GM23248 (cell line): ENCODE measurements around the gene CEP295NL. TPM values are rescaled to one million over a fixed set of nuclear protein-coding genes. Genes with fewer than 3 reads are reported as not detected.

ENCODE experiments used
- DNase-seq: peaks from one replicate; pipeline ENCODE4 v3.0.0-alpha.2; 2015
- H2AFZ ChIP-seq: fragments of 200-600 bp; sonication (generic); 2 replicates; pipeline ENCODE4 v1.6.1; 2016; ENCODE audit warnings: antibody characterized with exemption
- H3F3A ChIP-seq: fragments of 200-600 bp; sonication (generic); 2 replicates; pipeline ENCODE4 v1.6.1; 2016; ENCODE audit warnings: mild to moderate bottlenecking, antibody characterized with exemption, mixed run types; ENCODE audit not compliant: insufficient read depth
- H3K27ac ChIP-seq: fragments of 200-600 bp; sonication (generic); 2 replicates; pipeline ENCODE4 v1.5.1; 2016; ENCODE audit warnings: mild to moderate bottlenecking
- H3K27me3 ChIP-seq: fragments of 200-600 bp; sonication (generic); replicated peaks from 2 replicates; pipeline ENCODE4 v1.6.1; 2016; ENCODE audit warnings: mild to moderate bottlenecking; ENCODE audit not compliant: insufficient read depth
- H3K36me3 ChIP-seq: fragments of 200-600 bp; sonication (generic); 2 replicates; pipeline ENCODE4 v1.6.1; 2016; ENCODE audit warnings: low read depth, mild to moderate bottlenecking
- H3K4me1 ChIP-seq: fragments of 200-600 bp; sonication (generic); 2 replicates; pipeline ENCODE4 v1.6.1; 2016; ENCODE audit warnings: mild to moderate bottlenecking; ENCODE audit not compliant: insufficient read depth
- H3K4me2 ChIP-seq: fragments of 200-600 bp; sonication (generic); one replicate; pipeline ENCODE4 v1.6.1; 2016; ENCODE audit warnings: mild to moderate bottlenecking; ENCODE audit not compliant: unreplicated experiment
- H3K4me3 ChIP-seq: fragments of 200-600 bp; sonication (generic); 2 replicates; pipeline ENCODE4 v1.5.1; 2016; ENCODE audit warnings: mild to moderate bottlenecking
- H3K79me2 ChIP-seq: fragments of 200-600 bp; sonication (generic); 2 replicates; pipeline ENCODE4 v1.6.1; 2016; ENCODE audit warnings: mild to moderate bottlenecking; ENCODE audit not compliant: insufficient read depth
- H3K9ac ChIP-seq: fragments of 200-600 bp; sonication (generic); 2 replicates; pipeline ENCODE4 v1.6.1; 2016; ENCODE audit warnings: mild to moderate bottlenecking
- H3K9me2 ChIP-seq: fragments of 200-600 bp; sonication (generic); 2 replicates; pipeline ENCODE4 v1.6.1; 2016; ENCODE audit warnings: mixed run types, mild to moderate bottlenecking, moderate library complexity; ENCODE audit not compliant: insufficient read depth
- H3K9me3 ChIP-seq: fragments of 200-600 bp; sonication (generic); one replicate; pipeline ENCODE4 v1.6.1; 2017; ENCODE audit warnings: low read depth
- H4K20me1 ChIP-seq: fragments of 200-600 bp; sonication (generic); 2 replicates; pipeline ENCODE4 v1.6.0; 2016; ENCODE audit not compliant: insufficient read depth
- EZH2 ChIP-seq: fragments of 200-600 bp; sonication (generic); IDR thresholded peaks from 2 replicates; pipeline ENCODE4 v1.6.1; 2018; ENCODE audit warnings: antibody characterized with exemption, mild to moderate bottlenecking; ENCODE audit not compliant: insufficient read depth, poor library complexity, severe bottlenecking
- EZH2phosphoT487 ChIP-seq: fragments of 200-600 bp; sonication (generic); IDR thresholded peaks from 2 replicates; pipeline ENCODE4 v1.6.1; 2018; ENCODE audit warnings: antibody characterized with exemption, moderate library complexity, mild to moderate bottlenecking, low read depth; ENCODE audit not compliant: insufficient read depth
- WGBS, 2 experiments: methylation state at CpG; one replicate each; pipeline ENCODE4 v1.1.6; 2015 to 2017; ENCODE audit warnings: low lambda C conversion rate in 2 of 2, low coverage in 1 of 2; ENCODE audit errors: missing lambda C conversion rate in 2 of 2; 5-methylcytosine and 5-hydroxymethylcytosine counted together
- in situ Hi-C: fragments of 300-500 bp; cut with MboI; formaldehyde crosslinking; loops from 2 replicates; pipeline ENCODE4 v1.15.0; 2020
- polyA plus RNA-seq: library from polyadenylated mRNA; unstranded; fragments of >200 nt; fragmentation: Nextera tagmentation; extraction: Ambion mirVana; gene quantifications from 2 replicates; pipeline ENCODE4 v1.2.1, GENCODE V29; 2016
- total RNA-seq: library from RNA; depleted of rRNA; stranded (reverse); fragments of >200 nt; shearing (Covaris generic); gene quantifications from 2 replicates; pipeline ENCODE4 v1.2.3, GENCODE V29; 2014

Gene CEP295NL
- total and polyA plus RNA-seq, 2 experiments from 2014 or later = 0.11 to 0.14 TPM

DNA sequence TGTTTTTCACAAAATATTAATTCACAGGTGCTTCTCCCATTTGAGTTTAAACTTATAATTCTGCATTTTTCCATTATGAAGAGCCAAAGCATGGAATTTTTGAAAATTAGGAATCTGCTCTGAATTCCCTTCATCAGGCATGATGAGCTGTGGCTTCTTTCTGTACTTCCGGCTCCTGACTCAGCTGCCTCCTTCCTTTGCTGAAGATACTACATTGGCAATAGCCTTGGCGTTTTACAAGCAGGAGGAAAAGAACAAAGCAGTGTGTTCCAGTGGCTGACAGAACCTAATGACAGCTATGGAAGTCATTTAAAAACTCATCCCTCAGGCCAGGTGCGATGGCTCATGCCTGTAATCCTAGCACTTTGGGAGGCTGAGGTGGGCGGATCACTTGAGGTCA is 44.0 kb downstream of the CEP295NL start:
- no peaks in the 10 kb centered on the region for H3K27me3 ChIP-seq
- DNase-seq = no peak
- H3K9me2 ChIP-seq = no peaks in the 10 kb centered on the region
- H3F3A ChIP-seq = peaks cover 49% of the 10 kb centered on the region
- H3K9me3 ChIP-seq = no peaks in the 10 kb centered on the region
- peaks cover 16% of the 10 kb centered on the region for H3K4me1 ChIP-seq
- no peak overlapping the region for H3K9ac ChIP-seq
- no peak overlapping the region for H3K4me3 ChIP-seq
- peaks cover 53% of the 10 kb centered on the region for H3K79me2 ChIP-seq
- 97 to 99% methylated on average over 4 of the region's 4 CpGs for WGBS, 2 experiments
- 0 out of 2 replicates have a peak, but pooled peaks cover 4% of the 10 kb centered on the region for H4K20me1 ChIP-seq
- H3K27ac ChIP-seq = no peak overlapping the region
- H2AFZ ChIP-seq = no peak overlapping the region
- in situ Hi-C loops = no loop called here
- H3K36me3 ChIP-seq = peaks cover 32% of the 10 kb centered on the region
- no peak overlapping the region for H3K4me2 ChIP-seq
- TF ChIP-seq EZH2 (no peak), EZH2phosphoT487 (no peak)

DNA sequence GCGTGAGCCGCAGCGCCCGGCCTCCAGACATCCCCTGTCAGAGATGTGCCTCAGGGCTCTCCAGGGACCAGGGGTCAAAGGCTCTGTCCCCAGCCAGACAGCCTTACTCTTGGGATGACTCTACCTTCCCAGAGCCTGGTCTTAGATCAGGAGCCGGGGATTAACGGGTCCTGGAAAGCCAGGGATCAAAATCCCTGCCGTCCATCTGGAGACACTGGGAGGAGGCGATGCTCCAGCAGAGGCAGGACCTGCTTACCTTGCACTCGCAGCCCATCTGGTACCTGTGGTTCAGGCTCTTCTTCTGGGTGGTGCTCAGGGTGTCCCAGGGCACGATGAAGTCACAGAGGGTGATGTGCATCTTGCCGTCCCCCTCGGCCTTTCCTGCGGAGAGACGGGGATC is 45.7 kb downstream of the CEP295NL start:
- H3K36me3 ChIP-seq = peaks cover 32% of the 10 kb centered on the region
- no peak overlapping the region for H3K4me3 ChIP-seq
- H4K20me1 ChIP-seq = no peaks in the 10 kb centered on the region
- H3K79me2 ChIP-seq = peaks cover 45% of the 10 kb centered on the region
- peaks cover 10% of the 10 kb centered on the region for H3K4me1 ChIP-seq
- TF ChIP-seq EZH2phosphoT487 = no peak
- no peak for TF ChIP-seq EZH2
- peaks cover 51% of the 10 kb centered on the region for H3F3A ChIP-seq
- no peak overlapping the region for H3K27ac ChIP-seq
- no peak overlapping the region for H2AFZ ChIP-seq
- 90 to 93% methylated on average over 14 of the region's 14 CpGs for WGBS, 2 experiments
- H3K27me3 ChIP-seq = no peaks in the 10 kb centered on the region
- H3K4me2 ChIP-seq = no peak overlapping the region
- in situ Hi-C loops = no loop called here
- no peaks in the 10 kb centered on the region for H3K9me2 ChIP-seq
- no peaks in the 10 kb centered on the region for H3K9me3 ChIP-seq
- no peak overlapping the region for H3K9ac ChIP-seq
- DNase-seq = no peak

DNA sequence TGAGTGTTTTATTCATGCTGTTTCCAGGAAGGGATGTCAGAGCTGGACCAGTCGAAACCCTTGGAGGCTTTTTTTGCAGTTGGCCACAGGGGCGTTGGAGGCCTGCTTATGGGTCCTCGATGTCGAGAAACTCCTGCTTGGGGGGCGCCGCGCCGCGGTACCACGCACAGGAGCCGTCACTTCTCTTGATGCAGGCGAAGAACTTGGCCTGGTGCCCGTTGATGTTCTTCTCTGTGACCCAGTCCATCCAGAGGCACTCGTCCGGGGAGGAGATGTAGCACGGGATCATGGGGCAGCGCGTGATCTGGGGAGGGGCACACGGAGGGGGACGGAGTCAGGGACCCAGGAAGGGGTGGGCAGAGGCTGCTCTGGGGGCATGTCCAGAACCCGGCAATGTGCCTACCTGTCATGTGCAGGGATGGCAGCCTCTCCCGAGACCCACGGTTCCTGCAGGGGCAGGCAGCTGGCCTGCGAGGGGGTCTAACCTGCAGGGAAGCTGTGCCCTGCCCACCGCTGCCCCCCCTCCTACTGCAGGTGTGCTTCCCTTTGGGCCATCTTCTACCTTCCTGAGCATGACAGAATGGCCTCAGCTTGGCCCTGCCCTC is 47.3 kb downstream of the CEP295NL start:
- peaks cover 30% of the 10 kb centered on the region for H3K36me3 ChIP-seq
- H3K4me2 ChIP-seq = no peak overlapping the region
- no peaks in the 10 kb centered on the region for H3K9me2 ChIP-seq
- H3K9me3 ChIP-seq = no peaks in the 10 kb centered on the region
- in situ Hi-C loops = no loop called here
- DNase-seq = no peak
- H3K4me3 ChIP-seq = no peak overlapping the region
- no peak overlapping the region for H3K27ac ChIP-seq
- H3K4me1 ChIP-seq = no peaks in the 10 kb centered on the region
- TF ChIP-seq EZH2phosphoT487 (no peak), EZH2 (no peak)
- H3K79me2 ChIP-seq = peaks cover 38% of the 10 kb centered on the region
- no peaks in the 10 kb centered on the region for H4K20me1 ChIP-seq
- H3K9ac ChIP-seq = no peak overlapping the region
- no peaks in the 10 kb centered on the region for H3K27me3 ChIP-seq
- H3F3A ChIP-seq = peaks cover 50% of the 10 kb centered on the region; the same call in 1 of the 2 replicates
- H2AFZ ChIP-seq = no peak overlapping the region
- 93% methylated on average over 23 to 25 of the region's 25 CpGs for WGBS, 2 experiments

DNA sequence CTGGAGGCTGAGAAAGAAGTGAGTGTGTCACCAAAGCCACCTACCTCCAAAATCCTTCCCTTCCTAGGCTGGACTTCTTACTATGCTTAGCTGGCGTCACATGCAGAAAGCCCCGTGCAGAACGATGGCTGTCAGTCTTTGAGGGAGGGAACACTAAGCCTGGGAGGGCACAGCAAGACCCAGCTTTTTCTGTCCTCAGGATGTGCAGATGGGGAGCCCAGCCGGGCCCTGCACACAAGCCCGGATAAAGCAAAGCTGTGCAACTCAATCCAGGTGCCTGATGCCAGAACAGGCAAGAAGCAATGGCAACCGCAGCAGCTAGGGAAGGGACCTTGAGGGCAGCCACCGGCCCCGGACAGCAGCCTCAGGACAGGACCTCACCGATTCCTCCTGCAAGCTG is 48.5 kb downstream of the CEP295NL start:
- peaks cover 30% of the 10 kb centered on the region for H3K36me3 ChIP-seq
- WGBS, 2 experiments = 68 to 70% methylated on average over 9 of the region's 9 CpGs

More for the DNA sequence above, 48.5 kb downstream of the CEP295NL start:
- H3K4me3 ChIP-seq = no peak overlapping the region
- H3K4me2 ChIP-seq = no peak overlapping the region
- no peak overlapping the region for H3K27ac ChIP-seq
- TF ChIP-seq EZH2 = no peak
- no peak for TF ChIP-seq EZH2phosphoT487
- no peaks in the 10 kb centered on the region for H3K9me3 ChIP-seq
- no peaks in the 10 kb centered on the region for H3K4me1 ChIP-seq
- H3K27me3 ChIP-seq = no peaks in the 10 kb centered on the region
- no peak overlapping the region for H3K9ac ChIP-seq
- no peak overlapping the region for H2AFZ ChIP-seq
- no peaks in the 10 kb centered on the region for H3K9me2 ChIP-seq
- in situ Hi-C loops = no loop called here
- DNase-seq = no peak
- H3K79me2 ChIP-seq = peaks cover 27% of the 10 kb centered on the region; the same call in 1 of the 2 replicates
- H4K20me1 ChIP-seq = no peaks in the 10 kb centered on the region
- H3F3A ChIP-seq = peaks cover 40% of the 10 kb centered on the region; the same call in 1 of the 2 replicates
